ENCODE data around the gene RNU5B-1. TPM values are rescaled to one million over a fixed set of nuclear protein-coding genes. Genes with fewer than 3 reads are reported as not detected.

Gene RNU5B-1
- total RNA-seq, 4 donors from 2014 or later = not detected

DNA sequence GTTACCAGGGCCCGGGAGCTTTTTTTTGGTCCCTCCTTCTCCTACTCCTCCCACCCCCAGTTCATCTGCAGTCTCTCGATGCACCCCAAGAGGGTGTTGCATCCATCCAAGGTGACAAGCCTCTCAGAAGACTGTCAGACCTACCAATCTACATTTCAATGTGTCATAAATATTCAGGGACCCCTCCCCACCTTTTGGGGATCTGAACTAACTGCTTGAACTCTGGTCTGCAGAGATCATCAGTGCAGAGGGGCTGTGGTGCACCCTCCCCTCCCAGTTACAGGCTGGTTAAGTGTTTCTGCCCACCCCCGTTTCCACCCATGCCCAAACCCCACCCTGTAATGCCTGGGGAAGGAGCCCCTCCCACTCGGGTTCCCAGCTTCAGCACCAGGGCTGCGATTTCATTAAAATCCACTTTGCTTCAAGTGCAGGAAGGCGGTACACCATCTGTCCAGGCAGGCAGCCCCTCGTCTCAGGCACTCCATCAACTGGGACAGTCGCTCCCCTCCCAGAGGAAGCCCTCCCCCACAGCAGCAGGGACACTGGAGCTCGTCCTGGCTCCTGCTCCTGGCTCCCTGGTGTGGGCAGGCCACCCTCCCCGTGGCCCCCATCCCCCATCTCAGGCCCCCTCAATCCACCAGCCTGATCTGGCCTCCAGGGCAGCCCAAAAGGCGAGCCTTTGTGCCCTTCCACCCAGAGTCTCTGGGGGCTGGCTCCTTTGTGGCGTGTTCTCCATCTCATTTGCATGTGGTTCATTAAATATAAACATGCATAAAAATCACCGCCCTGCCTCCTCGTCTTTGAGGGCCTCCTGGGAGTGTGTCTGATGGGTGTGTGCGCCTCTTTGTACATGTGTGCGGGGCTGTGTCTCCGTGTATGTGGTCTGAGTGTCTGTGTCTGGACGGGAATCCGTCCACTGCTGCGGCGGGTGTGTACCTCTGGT is 32.3 kb downstream of the RNU5B-1 start:
- Histone ChIP-seq H3K4me1 (no peaks in the 10 kb centered on the region), H3K4me3 (replicated peaks in 1 of 3) (no peak overlapping the region), H3K36me3 (no peaks in the 10 kb centered on the region), H3K27me3 (no peaks in the 10 kb centered on the region), H3K27ac (no peak overlapping the region), H3K9me3 (no peaks in the 10 kb centered on the region)
- no peak for DNase-seq
- intact Hi-C loops (cut with DNase I) = no loop called here
- 77 to 78% methylated on average over 15 to 17 of the region's 21 CpGs for WGBS, 2 donors
- no peak for TF ChIP-seq POLR2A (IDR thresholded peaks at IDR 0.05)
- TF ChIP-seq, protein P1, sequence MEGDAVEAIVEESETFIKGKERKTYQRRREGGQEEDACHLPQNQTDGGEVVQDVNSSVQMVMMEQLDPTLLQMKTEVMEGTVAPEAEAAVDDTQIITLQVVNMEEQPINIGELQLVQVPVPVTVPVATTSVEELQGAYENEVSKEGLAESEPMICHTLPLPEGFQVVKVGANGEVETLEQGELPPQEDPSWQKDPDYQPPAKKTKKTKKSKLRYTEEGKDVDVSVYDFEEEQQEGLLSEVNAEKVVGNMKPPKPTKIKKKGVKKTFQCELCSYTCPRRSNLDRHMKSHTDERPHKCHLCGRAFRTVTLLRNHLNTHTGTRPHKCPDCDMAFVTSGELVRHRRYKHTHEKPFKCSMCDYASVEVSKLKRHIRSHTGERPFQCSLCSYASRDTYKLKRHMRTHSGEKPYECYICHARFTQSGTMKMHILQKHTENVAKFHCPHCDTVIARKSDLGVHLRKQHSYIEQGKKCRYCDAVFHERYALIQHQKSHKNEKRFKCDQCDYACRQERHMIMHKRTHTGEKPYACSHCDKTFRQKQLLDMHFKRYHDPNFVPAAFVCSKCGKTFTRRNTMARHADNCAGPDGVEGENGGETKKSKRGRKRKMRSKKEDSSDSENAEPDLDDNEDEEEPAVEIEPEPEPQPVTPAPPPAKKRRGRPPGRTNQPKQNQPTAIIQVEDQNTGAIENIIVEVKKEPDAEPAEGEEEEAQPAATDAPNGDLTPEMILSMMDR (IDR thresholded peaks at IDR 0.05) = no peak

DNA sequence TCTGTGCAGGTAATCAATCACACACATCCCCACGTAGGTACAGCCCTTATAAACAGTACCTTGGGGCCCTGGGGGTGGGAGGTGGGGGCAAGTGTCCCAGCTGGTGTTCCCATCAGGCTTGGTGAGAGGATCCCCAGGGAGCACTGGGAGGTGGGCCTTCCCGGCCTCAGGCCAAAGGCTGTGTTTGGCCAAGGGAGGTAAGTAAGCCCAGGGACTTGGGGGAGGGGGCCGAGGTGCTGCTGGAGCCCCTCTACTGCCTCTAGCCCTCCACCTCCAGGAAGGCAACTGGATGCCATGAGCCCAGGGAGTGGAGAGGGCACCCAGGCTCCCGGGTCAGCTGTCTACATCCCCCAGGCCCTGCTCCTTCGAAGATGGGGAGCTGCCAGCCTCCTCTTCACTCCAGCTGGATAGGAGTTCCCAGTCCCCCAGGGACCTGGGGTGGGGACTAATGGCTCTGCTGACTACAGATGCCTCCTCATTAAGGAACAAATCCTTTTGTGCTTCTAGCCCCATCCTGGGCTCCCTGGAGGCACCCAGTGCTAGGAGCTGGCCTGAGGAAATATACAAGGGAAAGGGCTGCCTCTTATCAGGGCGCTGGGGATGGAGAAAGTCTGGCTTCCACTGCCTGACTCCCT is 33.1 kb downstream of the RNU5B-1 start:
- DNase-seq = no peak
- intact Hi-C loops (cut with DNase I) = no loop called here
- whole genome bisulfite sequencing, 2 donors = 63 to 72% methylated on average over 3 to 5 of the region's 6 CpGs
- Histone ChIP-seq H3K4me1 (no peaks in the 10 kb centered on the region), H3K4me3 (replicated peaks in 1 of 3) (no peak overlapping the region), H3K27ac (no peak overlapping the region), H3K36me3 (no peaks in the 10 kb centered on the region), H3K27me3 (no peaks in the 10 kb centered on the region), H3K9me3 (no peaks in the 10 kb centered on the region)
- no peak for TF ChIP-seq POLR2A (IDR thresholded peaks at IDR 0.05)
- TF ChIP-seq, protein P1 (IDR thresholded peaks at IDR 0.05) = no peak

DNA sequence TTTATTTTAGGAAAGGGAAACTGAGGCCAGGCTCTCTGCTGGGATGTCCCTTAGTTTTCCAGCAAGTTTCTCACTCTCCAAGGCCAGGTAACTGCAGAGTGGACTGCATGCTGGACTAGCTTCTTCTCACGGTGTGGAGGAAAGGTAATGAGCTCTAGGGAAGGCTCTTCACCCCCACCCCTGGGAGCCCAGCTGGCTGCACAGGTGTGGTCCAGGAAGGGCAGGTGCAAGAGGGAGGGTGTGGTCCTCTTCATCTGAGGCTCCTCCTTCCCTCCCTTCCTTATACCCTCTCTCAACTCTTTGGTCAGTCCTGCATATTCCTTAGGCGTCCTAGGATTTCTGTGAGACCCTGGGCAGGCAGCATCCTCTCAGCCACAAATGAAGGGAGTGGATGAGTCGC is 33.9 kb downstream of the RNU5B-1 start:
- H3K36me3 ChIP-seq = no peaks in the 10 kb centered on the region
- no peaks in the 10 kb centered on the region for H3K9me3 ChIP-seq
- no peaks in the 10 kb centered on the region for H3K4me1 ChIP-seq
- no peak overlapping the region for H3K4me3 ChIP-seq (replicated peaks in 1 of 3)
- intact Hi-C loops (cut with DNase I) = no loop called here
- TF ChIP-seq, protein P1 (IDR thresholded peaks at IDR 0.05) = no peak
- no peak for TF ChIP-seq POLR2A (IDR thresholded peaks at IDR 0.05)
- H3K27ac ChIP-seq = no peak overlapping the region
- no peaks in the 10 kb centered on the region for H3K27me3 ChIP-seq
- DNase-seq = no peak
- 79 to 80% methylated on average over 3 of the region's 3 CpGs for WGBS, 2 donors

DNA sequence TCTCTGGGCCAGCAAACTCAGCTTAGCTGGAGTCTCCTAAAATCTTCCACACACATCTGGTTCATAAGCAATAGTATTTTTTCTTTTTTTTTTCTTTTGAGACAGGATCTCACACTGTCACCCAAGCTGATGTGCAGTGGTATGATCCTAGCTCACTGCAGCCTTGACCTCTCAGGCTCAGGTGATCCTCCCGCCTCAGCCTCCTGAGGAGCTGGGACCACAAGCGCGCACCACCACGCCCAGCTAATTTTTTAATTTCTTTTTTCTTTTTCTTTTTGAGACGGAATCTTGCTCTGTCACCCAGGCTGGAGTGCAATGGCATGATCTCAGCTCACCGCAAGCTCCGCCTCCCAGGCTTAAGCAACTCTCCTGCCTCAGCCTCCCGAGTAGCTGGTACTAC is 34.3 kb downstream of the RNU5B-1 start:
- no peaks in the 10 kb centered on the region for H3K9me3 ChIP-seq
- no peaks in the 10 kb centered on the region for H3K27me3 ChIP-seq
- DNase-seq = no peak
- H3K27ac ChIP-seq = no peak overlapping the region
- intact Hi-C loops (cut with DNase I) = no loop called here
- no peaks in the 10 kb centered on the region for H3K4me1 ChIP-seq
- TF ChIP-seq, protein P1 (IDR thresholded peaks at IDR 0.05) = no peak
- TF ChIP-seq POLR2A (IDR thresholded peaks at IDR 0.05) = no peak
- H3K36me3 ChIP-seq = no peaks in the 10 kb centered on the region
- WGBS, 2 donors = 94% methylated on average over 8 of the region's 8 CpGs
- H3K4me3 ChIP-seq (replicated peaks in 1 of 3) = no peak overlapping the region

DNA sequence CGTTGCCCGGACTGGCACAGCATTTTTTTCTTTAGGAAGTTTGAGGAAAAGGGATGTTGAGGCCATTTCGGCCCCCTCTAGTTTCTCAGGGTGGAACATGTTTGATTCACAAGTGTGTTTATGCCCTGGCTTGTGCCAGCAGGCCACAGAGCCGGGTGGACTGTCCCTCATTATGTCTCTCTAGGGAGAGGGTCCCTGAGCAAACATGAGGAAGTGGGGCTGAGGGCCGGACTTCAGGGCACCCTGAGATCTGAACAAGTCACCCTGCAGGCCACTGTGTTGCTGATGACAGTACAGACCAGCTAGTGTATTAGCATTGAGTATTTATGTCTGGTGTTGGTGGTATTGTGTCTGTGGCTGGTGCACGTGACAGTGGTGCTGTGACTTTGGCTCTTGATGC is 34.9 kb downstream of the RNU5B-1 start:
- Histone ChIP-seq H3K4me3 (replicated peaks in 1 of 3) (no peak overlapping the region), H3K36me3 (no peaks in the 10 kb centered on the region), H3K9me3 (no peaks in the 10 kb centered on the region), H3K27me3 (no peaks in the 10 kb centered on the region), H3K4me1 (no peaks in the 10 kb centered on the region), H3K27ac (no peak overlapping the region)
- 91 to 94% methylated on average over 5 to 6 of the region's 6 CpGs for WGBS, 2 donors
- no peak for TF ChIP-seq POLR2A (IDR thresholded peaks at IDR 0.05)
- TF ChIP-seq, protein P1 (IDR thresholded peaks at IDR 0.05) = no peak
- intact Hi-C loops (cut with DNase I) = no loop called here
- DNase-seq = no peak

Data from thyroid gland (tissue), 4 donors.